ENCODE results near the gene OR14C36. TPM values are rescaled to one million over a fixed set of nuclear protein-coding genes. Genes with fewer than 3 reads are reported as not detected.
"Not testable (repeated sequence)": the region's sequence is repeated elsewhere in the genome, so short reads cannot be mapped to it uniquely, and the experiment has no call there.

Gene OR14C36, protein sequence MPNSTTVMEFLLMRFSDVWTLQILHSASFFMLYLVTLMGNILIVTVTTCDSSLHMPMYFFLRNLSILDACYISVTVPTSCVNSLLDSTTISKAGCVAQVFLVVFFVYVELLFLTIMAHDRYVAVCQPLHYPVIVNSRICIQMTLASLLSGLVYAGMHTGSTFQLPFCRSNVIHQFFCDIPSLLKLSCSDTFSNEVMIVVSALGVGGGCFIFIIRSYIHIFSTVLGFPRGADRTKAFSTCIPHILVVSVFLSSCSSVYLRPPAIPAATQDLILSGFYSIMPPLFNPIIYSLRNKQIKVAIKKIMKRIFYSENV
- not detected for total RNA-seq

DNA sequence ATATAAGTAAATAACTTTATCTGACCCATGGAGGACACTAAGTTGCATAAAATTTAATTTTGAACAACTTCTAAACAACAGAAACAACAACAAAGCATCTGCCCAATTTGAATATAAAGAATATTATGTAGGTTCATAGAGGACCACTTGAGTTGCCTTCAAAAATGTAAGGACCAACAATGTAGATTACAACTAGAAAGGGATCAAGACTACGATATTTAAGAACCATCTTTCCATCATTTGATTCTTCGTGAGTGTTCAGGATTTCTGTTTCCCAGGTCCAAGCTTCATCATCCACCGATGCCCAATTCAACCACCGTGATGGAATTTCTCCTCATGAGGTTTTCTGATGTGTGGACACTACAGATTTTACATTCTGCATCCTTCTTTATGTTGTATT, at the start of gene OR14C36:
OR14C36 (plus strand) TSS at position 301 of the 400 bp plus-strand sequence; CDS start at position 301, 0 bp downstream.
- H3K9me3 ChIP-seq, result no peaks in the 10 kb centered on the region
- H3K36me3 ChIP-seq, result no peaks in the 10 kb centered on the region
- H3K4me3 ChIP-seq, result no peak within 1 kb of the TSS
- 61 to 68% methylated on average over 4 of the region's 4 CpGs for WGBS, 2 donors (ENCODE audit: low coverage in 1 of 2)
- H3K27me3 ChIP-seq, result no peaks in the 10 kb centered on the region
- H3K27ac ChIP-seq, result no peak within 1 kb of the TSS
- TF ChIP-seq POLR2AphosphoS5 (IDR thresholded peaks at IDR 0.05) (no peak), POLR2A (IDR thresholded peaks at IDR 0.05) (no peak), EP300 (IDR thresholded peaks at IDR 0.05) (no peak)
- TF ChIP-seq, protein P1, sequence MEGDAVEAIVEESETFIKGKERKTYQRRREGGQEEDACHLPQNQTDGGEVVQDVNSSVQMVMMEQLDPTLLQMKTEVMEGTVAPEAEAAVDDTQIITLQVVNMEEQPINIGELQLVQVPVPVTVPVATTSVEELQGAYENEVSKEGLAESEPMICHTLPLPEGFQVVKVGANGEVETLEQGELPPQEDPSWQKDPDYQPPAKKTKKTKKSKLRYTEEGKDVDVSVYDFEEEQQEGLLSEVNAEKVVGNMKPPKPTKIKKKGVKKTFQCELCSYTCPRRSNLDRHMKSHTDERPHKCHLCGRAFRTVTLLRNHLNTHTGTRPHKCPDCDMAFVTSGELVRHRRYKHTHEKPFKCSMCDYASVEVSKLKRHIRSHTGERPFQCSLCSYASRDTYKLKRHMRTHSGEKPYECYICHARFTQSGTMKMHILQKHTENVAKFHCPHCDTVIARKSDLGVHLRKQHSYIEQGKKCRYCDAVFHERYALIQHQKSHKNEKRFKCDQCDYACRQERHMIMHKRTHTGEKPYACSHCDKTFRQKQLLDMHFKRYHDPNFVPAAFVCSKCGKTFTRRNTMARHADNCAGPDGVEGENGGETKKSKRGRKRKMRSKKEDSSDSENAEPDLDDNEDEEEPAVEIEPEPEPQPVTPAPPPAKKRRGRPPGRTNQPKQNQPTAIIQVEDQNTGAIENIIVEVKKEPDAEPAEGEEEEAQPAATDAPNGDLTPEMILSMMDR (IDR thresholded peaks at IDR 0.05), result no peak
- no peaks in the 10 kb centered on the region for H3K4me1 ChIP-seq
- ATAC-seq, result no peak

DNA sequence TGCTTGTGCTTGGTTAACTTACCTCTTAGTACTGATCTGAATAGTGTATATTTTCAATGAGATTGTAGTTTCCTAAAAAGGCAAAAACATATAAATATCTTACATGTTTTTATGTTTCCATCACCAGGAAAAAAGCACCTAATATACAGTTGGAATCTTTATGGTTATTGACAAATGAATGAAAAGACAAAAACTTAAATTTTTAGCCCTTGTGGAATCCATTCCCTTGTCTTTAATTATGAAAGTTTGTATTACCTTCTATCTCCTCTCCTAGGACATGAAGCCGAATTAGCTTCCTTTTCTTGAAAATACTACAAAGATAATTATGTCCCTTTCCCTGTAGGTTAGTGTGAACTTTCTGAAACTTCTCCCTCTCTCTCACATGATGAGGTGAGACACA, 45.3 kb upstream of the OR14C36 start, which contains the start of gene OR2T12:
OR2T12 (minus strand) TSS at position 101 of the 400 bp plus-strand sequence. CDS start 7,846 bp downstream, outside the sequence.
- Histone ChIP-seq H3K36me3 (no peaks in the 10 kb centered on the region), H3K9me3 (no peaks in the 10 kb centered on the region), H3K4me1 (no peaks in the 10 kb centered on the region), H3K27me3 (no peaks in the 10 kb centered on the region), H3K4me3 (no peak within 1 kb of the TSS), H3K27ac (no peak within 1 kb of the TSS)
- no peak for ATAC-seq
- WGBS, 2 donors (ENCODE audit: low coverage in 1 of 2), result 88 to 89% methylated on average over 1 of the region's 1 CpG
- no peak for TF ChIP-seq POLR2A (IDR thresholded peaks at IDR 0.05)
- no peak for TF ChIP-seq POLR2AphosphoS5 (IDR thresholded peaks at IDR 0.05)
- no peak for TF ChIP-seq EP300 (IDR thresholded peaks at IDR 0.05)
- TF ChIP-seq, protein P1 (IDR thresholded peaks at IDR 0.05), result no peak

DNA sequence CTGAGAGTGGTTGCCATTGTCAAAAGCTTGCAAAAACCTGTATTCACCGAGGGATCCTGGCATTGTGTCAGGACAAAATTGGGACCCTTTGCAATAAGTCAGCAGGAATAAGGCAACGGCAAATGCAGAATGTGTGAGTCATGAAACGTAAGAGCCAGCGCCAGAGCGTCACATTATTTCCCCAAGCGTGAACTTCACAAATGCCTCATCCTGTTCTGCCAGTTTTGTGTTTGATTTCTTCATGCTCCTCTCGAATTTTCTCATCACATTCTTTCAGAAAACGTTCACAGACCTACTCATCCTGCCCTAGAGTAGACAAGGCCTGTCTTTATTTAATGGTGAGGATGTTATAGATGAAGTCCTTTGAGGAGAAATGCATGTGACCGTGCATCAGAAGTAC, 42.9 kb upstream of the OR14C36 start:
- WGBS, 2 donors (ENCODE audit: low coverage in 1 of 2), result 82 to 85% methylated on average over 4 of the region's 9 CpGs
- not testable (repeated sequence) for H3K4me1 ChIP-seq, H3K27ac ChIP-seq, H3K4me3 ChIP-seq, H3K27me3 ChIP-seq, H3K9me3 ChIP-seq, ATAC-seq, H3K36me3 ChIP-seq

DNA sequence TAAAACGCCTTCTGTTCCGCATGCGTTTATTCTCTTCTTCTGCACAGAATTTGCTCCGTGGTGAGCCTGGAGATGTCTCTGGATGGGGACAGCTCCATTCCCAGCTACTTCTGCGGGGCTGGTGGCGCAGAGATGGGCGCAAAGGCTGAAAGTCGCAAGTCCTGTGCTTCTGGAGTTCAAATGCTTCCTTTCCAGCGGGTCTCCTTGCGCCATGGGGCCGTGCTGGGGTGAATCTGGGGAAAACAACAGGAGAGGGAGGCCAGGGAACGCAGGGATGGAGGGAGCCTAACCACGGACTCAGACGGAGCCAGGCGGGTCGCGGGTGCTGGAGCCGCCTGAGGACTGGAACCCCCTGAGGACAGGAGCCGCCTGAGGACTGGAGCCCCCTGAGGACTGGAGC, 42.5 kb upstream of the OR14C36 start:
- H3K9me3 ChIP-seq, result no peaks in the 10 kb centered on the region
- H3K27me3 ChIP-seq, result no peaks in the 10 kb centered on the region
- no peaks in the 10 kb centered on the region for H3K4me1 ChIP-seq
- 95 to 100% methylated on average over 1 to 12 of the region's 19 CpGs for WGBS, 2 donors (ENCODE audit: low coverage in 1 of 2)
- TF ChIP-seq POLR2AphosphoS5 (IDR thresholded peaks at IDR 0.05), result no peak
- no peak for TF ChIP-seq POLR2A (IDR thresholded peaks at IDR 0.05)
- no peak for TF ChIP-seq EP300 (IDR thresholded peaks at IDR 0.05)
- TF ChIP-seq, protein P1 (IDR thresholded peaks at IDR 0.05), result no peak
- ATAC-seq, result no peak
- H3K4me3 ChIP-seq, result no peak overlapping the region
- H3K27ac ChIP-seq, result no peak overlapping the region
- H3K36me3 ChIP-seq, result no peaks in the 10 kb centered on the region

DNA sequence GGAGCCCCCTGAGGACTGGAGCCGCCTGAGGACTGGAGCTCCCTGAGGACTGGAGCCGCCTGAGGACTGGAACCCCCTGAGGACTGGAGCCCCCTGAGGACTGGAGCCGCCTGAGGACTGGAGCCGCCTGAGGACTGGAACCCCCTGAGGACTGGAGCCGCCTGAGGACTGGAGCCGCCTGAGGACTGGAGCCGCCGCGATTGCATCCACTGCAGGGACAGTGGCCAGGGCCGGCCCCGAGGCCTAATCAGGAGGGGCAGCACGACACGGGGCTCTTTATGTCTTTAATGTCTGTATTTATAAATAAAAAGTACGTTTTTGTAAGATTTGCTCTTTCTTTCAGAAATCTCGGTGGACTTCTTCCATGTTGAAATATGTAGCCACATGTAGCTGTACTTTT, 41.8 kb upstream of the OR14C36 start:
- H3K27me3 ChIP-seq, H3K4me3 ChIP-seq, H3K9me3 ChIP-seq, H3K27ac ChIP-seq, H3K4me1 ChIP-seq, ATAC-seq, H3K36me3 ChIP-seq: not testable (repeated sequence)
- 65 to 71% methylated on average over 2 to 4 of the region's 15 CpGs for WGBS, 2 donors (ENCODE audit: low coverage in 1 of 2)

DNA sequence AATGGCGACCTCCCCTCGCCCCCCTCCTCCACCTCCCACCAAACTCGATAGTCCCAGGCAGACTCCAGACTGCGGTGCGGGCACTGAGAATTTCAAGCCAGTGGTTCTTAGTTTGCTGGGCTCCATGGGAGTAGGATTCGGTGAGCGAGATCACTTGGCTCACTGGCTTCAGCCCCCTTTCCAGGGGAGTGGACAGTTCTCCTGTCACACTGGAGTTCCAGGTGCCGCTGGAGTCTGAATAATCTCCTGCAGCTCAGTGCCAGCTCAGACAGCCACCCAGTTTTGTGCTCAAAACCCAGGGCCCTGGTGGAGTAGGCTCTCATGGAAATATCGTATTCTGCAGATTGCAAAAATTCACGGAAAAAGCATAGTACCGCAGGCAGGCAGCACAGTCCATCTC, 31.8 kb upstream of the OR14C36 start:
- Histone ChIP-seq H3K36me3 (no peaks in the 10 kb centered on the region), H3K27ac (no peak overlapping the region), H3K4me1 (no peaks in the 10 kb centered on the region), H3K27me3 (no peaks in the 10 kb centered on the region), H3K4me3 (no peak overlapping the region), H3K9me3 (peaks cover 0 to 27% (median 0%) of the 10 kb centered on the region in 3 donors)
- 85% methylated on average over 5 of the region's 11 CpGs; no CpG with 5 or more reads in 1 of the 2 donors for WGBS, 2 donors (ENCODE audit: low coverage in 1 of 2)
- no peak for ATAC-seq
- TF ChIP-seq POLR2AphosphoS5 (IDR thresholded peaks at IDR 0.05) (no peak), EP300 (IDR thresholded peaks at IDR 0.05) (no peak), POLR2A (IDR thresholded peaks at IDR 0.05) (no peak)
- TF ChIP-seq, protein P1 (IDR thresholded peaks at IDR 0.05), result no peak
